Measurements from ENCODE around the gene DROSHA.

DNA sequence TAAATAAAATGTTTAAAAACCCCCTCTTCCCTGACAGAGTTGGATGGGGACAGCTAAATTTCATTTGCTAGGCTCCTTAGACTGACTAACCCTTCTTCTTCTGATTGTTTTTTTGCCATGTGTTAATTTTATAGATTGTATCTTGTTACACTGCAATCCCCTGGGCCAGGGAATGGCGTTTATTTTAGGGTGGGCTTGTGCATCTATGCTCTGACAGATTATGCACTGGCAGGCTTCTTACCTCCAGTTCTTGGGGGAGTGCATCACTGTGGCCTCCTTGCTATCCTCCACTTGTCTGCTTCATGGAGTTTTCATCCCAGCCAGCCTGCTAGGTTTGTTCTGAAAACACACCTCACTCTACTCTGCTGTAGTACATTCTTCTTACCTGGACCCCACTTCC, 159.8 kb downstream of the DROSHA start:
- TF ChIP-seq CTCF (IDR thresholded peaks at IDR 0.05 in 2 of 3, conservative IDR thresholded peaks at IDR 0.05 in 1 of 3; ENCODE audit: borderline replicate concordance in 1 of 3, insufficient read depth in 1 of 3, low read depth in 2 of 3, low read length in 2 of 3): no peak
- no peak for TF ChIP-seq CEBPB (IDR thresholded peaks at IDR 0.05; ENCODE audit: low read depth)
- TF ChIP-seq EZH2phosphoT487 (IDR thresholded peaks at IDR 0.05; ENCODE audit: borderline replicate concordance): no peak
- no peak for TF ChIP-seq POLR2A (IDR thresholded peaks at IDR 0.05; ENCODE audit: borderline replicate concordance, extremely low read depth, insufficient read depth, insufficient read length)
- no peak for TF ChIP-seq ZNF274 (IDR thresholded peaks at IDR 0.05; ENCODE audit: low read depth, low read length)
